HG03558 (cell line): ENCODE results near the gene ERGIC1.

Experiments
- ATAC-seq: cut with Tn5 transposase; IDR thresholded peaks from one replicate; pipeline ENCODE4 v1.9.1; 2021; ENCODE audit warnings: moderate number of reproducible peaks; ENCODE audit not compliant: unreplicated experiment; ENCODE audit errors: extremely low read depth

Gene ERGIC1

GRCh38 chr5:172958331-172959046 is 124.4 kb downstream of the ERGIC1 start:
- ATAC-seq: no peak

- ATAC-seq: no peak
Measured at GRCh38 chr5:172959824-172960799, 126.1 kb downstream of the ERGIC1 start.

- no peak for ATAC-seq
Measured at GRCh38 chr5:172969921-172970320, 135.9 kb downstream of the ERGIC1 start.

- ATAC-seq: no peak
Measured at GRCh38 chr5:172971482-172971881, 137.4 kb downstream of the ERGIC1 start.

GRCh38 chr5:172972552-172972951 is 138.5 kb downstream of the ERGIC1 start:
- ATAC-seq: no peak

GRCh38 chr5:172973127-172973916 is 139.3 kb downstream of the ERGIC1 start:
- ATAC-seq: no peak

- no peak for ATAC-seq
Measured at GRCh38 chr5:172973931-172974330, 139.9 kb downstream of the ERGIC1 start.

GRCh38 chr5:172975289-172975688 is 141.2 kb downstream of the ERGIC1 start:
- ATAC-seq: no peak

GRCh38 chr5:172979778-172980177 is 145.7 kb downstream of the ERGIC1 start:
- ATAC-seq: no peak

- ATAC-seq: no peak
Measured at GRCh38 chr5:172981931-172982330, 147.9 kb downstream of the ERGIC1 start.

- peak; percentile 69 for ATAC-seq
Measured at GRCh38 chr5:172983542-172984243, 149.6 kb downstream of the ERGIC1 start, which contains the start of gene ATP6V0E1. Gene ATP6V0E1 (plus strand): TSS chr5:172983771. CDS start chr5:172983861, 90 bp downstream.

- ATAC-seq: peak; percentile 64
Measured at GRCh38 chr5:172984244-172984953, 150.3 kb downstream of the ERGIC1 start.

- no peak for ATAC-seq
Measured at GRCh38 chr5:172985596-172985995, 151.5 kb downstream of the ERGIC1 start.

GRCh38 chr5:172988276-172988675 is 154.2 kb downstream of the ERGIC1 start:
- ATAC-seq: no peak

GRCh38 chr5:172990776-172991175 is 156.7 kb downstream of the ERGIC1 start:
- no peak for ATAC-seq

- no peak for ATAC-seq
Measured at GRCh38 chr5:172994405-172994804, 160.4 kb downstream of the ERGIC1 start.

GRCh38 chr5:172999372-172999973 is 165.4 kb downstream of the ERGIC1 start:
- no peak for ATAC-seq

GRCh38 chr5:172999974-173000373 is 165.9 kb downstream of the ERGIC1 start:
- ATAC-seq: no peak
